ENCODE data around the gene CHST8.
"Not testable (repeated sequence)": the region's sequence is repeated elsewhere in the genome, so short reads cannot be mapped to it uniquely, and the experiment has no call there.

CHST8 gene

GRCh38 chr19:33689138-33689746 is 67.5 kb downstream of the CHST8 start:
- no peak for DNase-seq (ENCODE audit: low spot score)

DNA sequence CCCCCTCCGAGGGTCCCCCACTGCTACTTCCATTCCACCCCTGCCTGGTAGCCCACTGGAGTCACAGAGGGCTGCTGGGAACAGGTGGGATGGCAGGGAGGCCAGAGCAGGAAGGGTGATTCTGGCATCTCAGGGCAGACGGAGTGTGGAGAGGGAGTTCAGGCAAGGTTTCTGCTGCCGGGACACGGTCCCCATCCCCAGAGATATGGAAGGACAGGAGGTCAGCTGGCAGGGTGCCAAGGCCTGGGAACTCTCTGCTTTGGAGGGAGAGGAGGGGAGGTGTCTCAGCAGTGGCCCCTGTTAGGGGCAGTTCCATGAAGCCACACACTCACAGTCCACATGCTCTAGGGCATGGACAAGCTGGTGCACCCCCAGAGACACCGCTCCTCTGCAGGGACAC is 68.1 kb downstream of the CHST8 start:
- DNase-seq (ENCODE audit: low spot score), result no peak

- DNase-seq (ENCODE audit: low spot score), result no peak
Measured at GRCh38 chr19:33690378-33691029, 68.8 kb downstream of the CHST8 start.

DNA sequence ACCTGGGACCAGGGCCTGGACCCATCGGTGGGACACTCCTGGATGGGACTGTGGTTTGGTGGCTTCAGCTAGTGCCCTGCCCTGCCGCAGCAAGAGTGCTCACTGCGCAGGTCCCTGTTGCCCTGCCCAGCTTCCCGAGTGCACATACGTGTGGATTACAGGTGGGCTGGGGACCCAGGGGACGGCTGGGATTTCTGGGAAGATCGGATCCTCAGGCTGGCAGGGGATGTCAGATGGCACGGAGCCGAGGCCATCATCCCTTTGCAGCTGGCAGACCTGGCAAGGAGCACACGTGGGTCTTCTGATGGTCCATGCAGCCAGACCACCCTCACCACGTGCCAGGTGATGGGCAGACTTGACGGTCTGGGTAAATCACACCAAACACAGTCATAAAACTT is 69.3 kb downstream of the CHST8 start:
- DNase-seq (ENCODE audit: low spot score), result no peak

GRCh38 chr19:33691736-33692135 is 70.0 kb downstream of the CHST8 start:
- DNase-seq (ENCODE audit: low spot score), result no peak

DNA sequence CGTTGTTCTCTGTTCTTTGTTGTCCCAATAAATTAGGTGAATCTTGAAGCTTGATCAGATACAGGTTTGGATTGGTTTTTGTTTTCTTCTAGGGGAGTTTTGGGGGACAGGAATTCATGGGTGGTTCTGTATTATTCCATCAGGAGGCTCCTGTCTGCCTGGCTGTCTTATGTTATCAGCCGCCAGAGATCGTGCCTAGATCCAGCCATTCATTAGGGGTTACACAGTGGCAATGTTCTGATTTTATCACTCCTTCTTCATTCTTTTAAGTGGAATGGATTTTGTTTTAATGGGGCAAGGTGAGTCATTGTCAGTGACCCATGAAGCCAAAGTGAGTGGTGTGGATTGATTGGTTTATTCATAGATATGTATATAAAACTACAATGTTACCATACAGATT is 71.9 kb downstream of the CHST8 start:
- no peak for DNase-seq (ENCODE audit: low spot score)

GRCh38 chr19:33695547-33695946 is 73.8 kb downstream of the CHST8 start:
- not testable (repeated sequence) for DNase-seq (ENCODE audit: low spot score)

- DNase-seq (ENCODE audit: low spot score), result no peak
Measured at GRCh38 chr19:33697766-33698165, 76.0 kb downstream of the CHST8 start.

DNA sequence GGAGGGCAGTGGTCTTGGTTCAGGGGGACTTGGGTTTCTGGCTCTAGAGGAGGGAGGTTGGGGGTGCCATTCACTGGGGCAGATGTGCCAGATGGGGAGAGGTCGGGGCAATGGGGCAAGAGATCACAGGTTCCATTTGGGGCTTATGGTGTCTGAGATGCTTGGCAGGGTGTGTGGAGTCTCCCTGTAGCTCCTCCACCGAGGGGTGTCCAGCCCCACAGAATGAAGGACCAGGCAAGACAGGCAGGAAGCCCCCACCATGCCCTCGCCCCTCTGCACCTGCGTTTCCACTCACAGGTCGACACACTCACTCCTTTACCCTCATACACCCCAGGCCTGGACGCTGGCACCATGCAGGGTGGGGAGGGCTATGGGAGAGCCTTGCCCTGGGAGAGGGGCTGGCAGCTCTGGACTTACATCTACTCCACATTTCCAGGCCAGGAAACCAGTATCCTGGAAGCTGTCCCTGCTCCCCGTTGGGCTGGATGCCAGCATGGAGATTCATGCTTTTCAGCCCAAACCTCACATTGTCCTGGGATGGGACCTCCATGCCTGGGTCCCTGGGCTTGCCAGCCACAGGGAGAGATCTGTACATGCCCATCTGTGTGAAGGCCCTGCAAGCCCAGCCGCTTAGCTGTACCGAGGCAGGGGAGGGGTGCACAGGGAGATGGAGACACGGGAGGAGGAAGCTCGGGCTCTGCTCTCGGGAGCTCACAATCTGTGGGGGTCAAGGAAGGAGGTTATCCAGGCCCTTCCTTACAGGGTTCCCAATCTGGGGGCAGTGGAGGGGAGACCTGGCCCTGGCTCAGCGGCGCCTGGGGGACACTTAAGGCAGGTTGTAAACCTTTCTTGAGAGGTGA is 77.1 kb downstream of the CHST8 start:
- no peak for DNase-seq (ENCODE audit: low spot score)

- DNase-seq (ENCODE audit: low spot score), result no peak
Measured at GRCh38 chr19:33699754-33700407, 78.1 kb downstream of the CHST8 start.

DNA sequence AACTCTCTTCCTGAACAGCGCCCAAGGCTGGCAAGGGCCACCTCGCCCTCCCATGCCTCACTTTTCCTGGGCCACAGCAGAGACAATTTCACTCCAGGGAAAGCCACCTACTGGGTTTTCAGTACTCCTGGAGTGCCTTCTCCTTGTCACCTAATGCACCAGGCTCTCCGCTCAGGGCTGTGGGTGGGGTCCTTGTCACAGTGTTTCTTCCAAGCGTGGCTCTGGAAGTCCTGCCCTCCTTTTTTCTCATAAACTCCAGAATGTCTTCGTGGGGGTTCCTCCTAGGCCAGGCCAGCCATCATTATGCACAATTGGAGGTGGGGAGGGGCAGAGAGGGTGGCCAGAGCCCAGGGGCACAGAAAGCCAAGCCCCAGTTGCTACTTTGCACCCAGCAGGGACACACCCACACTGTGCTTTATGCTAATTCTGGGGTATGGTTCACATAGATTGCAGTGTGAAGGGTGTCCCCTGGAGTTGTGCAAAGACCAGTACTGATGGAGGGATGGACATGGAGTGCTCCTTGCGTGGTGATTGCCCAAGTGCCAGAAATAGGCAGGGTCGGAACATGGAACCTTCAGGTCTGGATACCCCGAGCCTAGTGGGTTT is 78.8 kb downstream of the CHST8 start:
- no peak for DNase-seq (ENCODE audit: low spot score)

- DNase-seq (ENCODE audit: low spot score), result no peak
Measured at GRCh38 chr19:33701565-33701964, 79.8 kb downstream of the CHST8 start.

- no peak for DNase-seq (ENCODE audit: low spot score)
Measured at GRCh38 chr19:33702606-33703437, 81.1 kb downstream of the CHST8 start.

GRCh38 chr19:33703438-33703750 is 81.6 kb downstream of the CHST8 start:
- no peak for DNase-seq (ENCODE audit: low spot score)

DNA sequence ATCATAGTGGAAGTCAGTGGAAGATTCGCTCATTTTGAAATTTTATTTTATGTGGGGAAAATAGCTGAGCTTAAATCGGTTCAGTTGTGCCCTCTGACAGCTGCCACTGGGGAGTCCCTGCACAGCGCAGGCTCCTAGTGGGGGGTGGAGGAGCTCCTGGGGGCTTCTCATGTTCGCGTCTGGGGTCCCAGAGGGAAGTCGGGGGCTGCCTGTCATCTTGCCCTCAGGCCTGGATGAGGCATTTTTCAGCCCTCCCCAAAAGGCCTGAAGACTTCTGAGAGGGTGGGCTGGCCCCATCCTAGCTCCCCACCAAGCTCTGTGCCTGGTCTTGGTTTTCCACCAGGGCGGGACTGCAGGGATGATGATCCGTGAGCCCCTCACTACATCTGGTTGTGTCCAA is 82.1 kb downstream of the CHST8 start:
- DNase-seq (ENCODE audit: low spot score), result no peak

- no peak for DNase-seq (ENCODE audit: low spot score)
Measured at GRCh38 chr19:33704271-33704670, 82.5 kb downstream of the CHST8 start.

DNA sequence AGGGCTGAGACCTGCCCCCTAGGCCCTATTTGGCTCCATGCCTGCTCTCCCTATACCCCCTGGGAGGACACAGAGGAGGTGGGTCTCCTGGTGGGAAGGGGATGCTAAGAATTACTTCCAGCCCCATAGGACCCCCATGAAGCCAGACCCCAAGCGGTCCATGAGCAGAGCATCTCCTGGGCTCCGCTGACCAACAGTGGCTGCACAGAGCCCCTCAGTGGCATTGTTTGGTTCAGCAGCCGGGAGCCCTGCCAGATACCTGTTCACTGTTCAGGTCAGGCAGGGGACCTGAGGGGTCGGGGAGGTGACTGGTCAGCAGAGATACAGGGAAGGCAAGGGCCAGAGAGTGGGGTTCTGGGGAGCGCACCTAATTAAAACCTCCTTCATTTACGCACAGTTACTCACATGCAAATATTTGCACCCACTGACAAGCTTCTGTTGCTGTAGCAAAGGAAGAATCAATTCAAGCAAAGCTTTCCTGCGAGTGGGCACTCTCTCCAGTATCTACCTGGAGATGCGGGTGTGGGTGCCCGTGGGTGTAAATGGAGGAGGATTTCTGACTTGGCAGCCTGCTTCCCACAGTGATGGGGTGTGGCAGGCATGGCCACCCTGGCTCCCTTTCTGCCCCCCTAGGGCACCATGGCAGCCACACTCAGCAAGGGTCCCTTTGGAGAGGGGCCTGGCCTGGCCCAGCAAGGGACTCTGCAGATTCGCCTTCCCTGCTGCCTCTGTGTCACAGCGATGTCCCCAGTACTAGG is 83.5 kb downstream of the CHST8 start:
- DNase-seq (ENCODE audit: low spot score), result no peak

- no peak for DNase-seq (ENCODE audit: low spot score)
Measured at GRCh38 chr19:33705860-33706259, 84.1 kb downstream of the CHST8 start.

DNA sequence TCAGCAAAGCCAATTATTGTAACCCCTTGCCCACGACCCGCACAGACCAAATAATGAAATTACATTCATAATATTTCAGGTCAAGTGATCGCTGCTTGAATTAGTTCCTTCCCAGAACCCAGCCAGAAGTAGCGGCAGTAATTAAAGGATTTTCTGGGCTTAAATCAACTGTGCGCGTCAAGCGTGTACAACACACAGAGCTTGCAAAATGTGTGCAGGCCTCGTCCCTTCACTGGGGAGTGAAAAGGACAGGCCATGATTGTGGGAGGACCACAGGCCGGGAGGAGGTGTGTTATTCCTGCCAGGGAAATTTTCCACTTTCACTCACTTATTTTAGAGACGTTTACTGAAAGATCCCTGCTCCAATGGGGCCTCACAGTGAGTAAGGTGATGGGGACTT is 84.9 kb downstream of the CHST8 start:
- no peak for DNase-seq (ENCODE audit: low spot score)

DNA sequence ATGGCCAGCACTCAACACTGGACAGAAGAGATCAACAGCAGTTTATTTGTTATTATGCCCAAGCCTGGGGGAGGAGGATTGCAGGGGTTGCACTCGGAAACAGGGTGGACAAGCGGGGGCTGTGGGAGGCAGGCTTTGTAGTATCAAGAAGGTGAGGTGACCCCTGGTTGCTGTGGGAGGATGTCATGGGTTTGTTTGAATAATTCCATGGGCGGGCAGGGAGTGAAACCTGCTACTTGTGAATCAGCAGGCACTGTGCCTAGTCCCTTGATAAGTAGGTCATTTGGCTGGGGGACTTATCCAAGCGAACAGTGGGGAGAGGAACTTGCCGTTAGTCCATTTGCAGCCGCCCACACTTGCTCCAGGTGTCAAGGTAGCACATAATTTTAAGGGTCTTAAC is 90.5 kb downstream of the CHST8 start:
- no peak for DNase-seq (ENCODE audit: low spot score)

DNA sequence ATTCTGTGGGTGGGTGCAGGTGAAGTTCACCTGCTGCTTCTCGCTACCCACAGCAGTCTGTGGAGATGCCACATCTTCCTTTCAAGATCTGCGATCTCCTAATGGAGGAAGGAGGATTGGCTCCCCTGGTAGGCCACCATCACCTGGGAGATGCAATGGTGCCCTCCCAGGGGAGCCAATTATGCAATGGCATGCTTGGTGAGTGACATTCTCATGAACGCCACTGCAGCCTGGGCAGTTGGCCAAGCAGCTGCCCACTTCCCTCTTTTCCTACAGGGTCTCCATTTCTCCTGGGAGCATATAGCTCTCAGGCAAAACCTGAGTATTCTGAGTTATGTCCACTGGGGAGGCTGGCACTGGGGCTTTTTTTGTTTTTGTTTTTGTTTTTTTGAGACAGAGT is 91.4 kb downstream of the CHST8 start:
- no peak for DNase-seq (ENCODE audit: low spot score)
